NT2/D1 (cell line): Measurements from ENCODE around the gene OR10P1.

Experiments used
- SUZ12 ChIP-seq: IDR thresholded peaks from 2 replicates; pipeline ENCODE4 v1.6.1; 2011; ENCODE audit not compliant: insufficient read length, insufficient read depth; ENCODE audit errors: extremely low read depth
- YY1 ChIP-seq: IDR thresholded peaks from 2 replicates; pipeline ENCODE4 v1.6.1; 2011; ENCODE audit not compliant: insufficient read length, insufficient read depth

- TF ChIP-seq SUZ12 (no peak), YY1 (no peak)
Measured at GRCh38 chr12:55682087-55682796, 45.5 kb downstream of the OR10P1 start.
